Measurements from ENCODE around the gene MMP14. TPM values are rescaled to one million over a fixed set of nuclear protein-coding genes. Genes with fewer than 3 reads are reported as not detected.

The MMP14 gene
- total RNA-seq (2022; extraction: Qiagen RNA extraction; ENCODE audit: low read depth), result 0.45 to 0.86 TPM (median 0.57 TPM) in 5 replicates

GRCh38 chr14:22836301-22837113 is at the start of gene MMP14:
TSS of gene MMP14 (plus strand) at chr14:22836585. CDS start at chr14:22836818, 233 bp downstream.

GRCh38 chr14:22814941-22815713 is 21.3 kb upstream of the MMP14 start, which contains the start of gene SLC7A7:
TSS of gene SLC7A7 (minus strand) at chr14:22815435. CDS start at chr14:22813398, 2,037 bp downstream.

GRCh38 chr14:22829661-22830442 is 6.5 kb upstream of the MMP14 start, which contains the start of gene MRPL52:
TSS of gene MRPL52 (plus strand) at chr14:22829887. CDS start at chr14:22829913, 26 bp downstream.

GRCh38 chr14:22871224-22872032 is 35.0 kb downstream of the MMP14 start, which contains the start of gene LRP10:
TSS of gene LRP10 (plus strand) at chr14:22871740. CDS start at chr14:22872304, 564 bp downstream.

GRCh38 chr14:22883173-22883976 is 47.0 kb downstream of the MMP14 start, which contains the start of gene REM2:
TSS of gene REM2 (plus strand) at chr14:22883222. CDS start at chr14:22883288, 66 bp downstream.

Other genes starting within 250 kb of the MMP14 start
- 363 to 389 TPM (median 376 TPM) in 5 replicates for gene DAD1, start 247.4 kb upstream of the MMP14 start, total RNA-seq (2022; extraction: Qiagen RNA extraction; ENCODE audit: low read depth)
- 49.4 to 53.0 TPM (median 50.4 TPM) in 5 replicates for gene ABHD4, start 238.3 kb upstream of the MMP14 start, total RNA-seq (2022; extraction: Qiagen RNA extraction; ENCODE audit: low read depth)
- not detected in 5 replicates for gene OR6J1, start 192.2 kb upstream of the MMP14 start, total RNA-seq (2022; extraction: Qiagen RNA extraction; ENCODE audit: low read depth)
- 143 to 168 TPM (median 161 TPM) in 5 replicates for gene OXA1L, start 69.9 kb upstream of the MMP14 start, total RNA-seq (2022; extraction: Qiagen RNA extraction; ENCODE audit: low read depth)
- 18.5 to 20.1 TPM (median 18.8 TPM) in 5 replicates for gene SLC7A7, start 21.1 kb upstream of the MMP14 start, total RNA-seq (2022; extraction: Qiagen RNA extraction; ENCODE audit: low read depth)
- 141 to 243 TPM (median 196 TPM) in 5 replicates for gene MRPL52, start 6.7 kb upstream of the MMP14 start, total RNA-seq (2022; extraction: Qiagen RNA extraction; ENCODE audit: low read depth)
- 64.7 to 80.7 TPM (median 78.3 TPM) in 5 replicates for gene LRP10, start 35.2 kb downstream of the MMP14 start, total RNA-seq (2022; extraction: Qiagen RNA extraction; ENCODE audit: low read depth)
- 0.28 to 0.62 TPM (median 0.40 TPM) in 5 replicates for gene REM2, start 46.6 kb downstream of the MMP14 start, total RNA-seq (2022; extraction: Qiagen RNA extraction; ENCODE audit: low read depth)
- gene RBM23, start 82.6 kb downstream of the MMP14 start, total RNA-seq (2022; extraction: Qiagen RNA extraction; ENCODE audit: low read depth), result 53.5 to 62.2 TPM (median 57.6 TPM) in 5 replicates
- gene PRMT5, start 92.8 kb downstream of the MMP14 start, total RNA-seq (2022; extraction: Qiagen RNA extraction; ENCODE audit: low read depth), result 102 to 112 TPM (median 109 TPM) in 5 replicates
- 35.8 to 39.0 TPM (median 37.2 TPM) in 5 replicates for gene HAUS4, start 120.5 kb downstream of the MMP14 start, total RNA-seq (2022; extraction: Qiagen RNA extraction; ENCODE audit: low read depth)
- gene AJUBA, start 146.0 kb downstream of the MMP14 start, total RNA-seq (2022; extraction: Qiagen RNA extraction; ENCODE audit: low read depth), result 29.2 to 36.9 TPM (median 32.6 TPM) in 5 replicates
- 2.3 to 3.7 TPM (median 3.5 TPM) in 5 replicates for gene C14orf93, start 173.6 kb downstream of the MMP14 start, total RNA-seq (2022; extraction: Qiagen RNA extraction; ENCODE audit: low read depth)
- gene PSMB5, start 198.3 kb downstream of the MMP14 start, total RNA-seq (2022; extraction: Qiagen RNA extraction; ENCODE audit: low read depth), result 298 to 333 TPM (median 316 TPM) in 5 replicates
- gene PSMB11, start 205.6 kb downstream of the MMP14 start, total RNA-seq (2022; extraction: Qiagen RNA extraction; ENCODE audit: low read depth), result not detected in 5 replicates
- 3.0 to 4.5 TPM (median 4.3 TPM) in 5 replicates for gene CDH24, start 220.9 kb downstream of the MMP14 start, total RNA-seq (2022; extraction: Qiagen RNA extraction; ENCODE audit: low read depth)

Data from A549 treated with GW870086 at 1 μM for 4 hours (cell line).